Measurements from ENCODE around the gene GABRG3. TPM values are rescaled to one million over a fixed set of nuclear protein-coding genes. Genes with fewer than 3 reads are reported as not detected.

GABRG3 gene
- total RNA-seq, 1 donor from 2014 or later = 0.54 TPM

DNA sequence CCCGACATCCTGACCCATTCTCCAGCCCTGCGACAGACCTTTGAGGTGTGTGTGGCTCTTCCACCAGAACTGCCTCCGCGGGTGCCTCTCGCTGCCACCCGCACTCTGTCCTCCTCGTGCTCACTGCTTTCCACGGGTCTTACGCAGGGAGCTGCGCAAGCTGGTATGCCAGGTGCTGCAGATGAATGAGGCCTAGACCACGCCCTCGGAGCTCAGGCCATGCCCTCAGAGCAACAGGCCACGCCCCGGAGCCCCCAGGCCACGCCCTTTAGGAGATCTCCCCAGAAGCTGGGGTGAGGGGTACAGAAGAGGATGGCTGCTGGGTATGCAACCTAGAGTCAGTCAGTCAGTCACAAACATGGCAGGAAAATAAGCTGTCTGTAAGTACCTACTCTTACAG lies 300.3 kb downstream of the GABRG3 start:
- H3K4me2 ChIP-seq (ENCODE audit: low read length) = no peak overlapping the region

DNA sequence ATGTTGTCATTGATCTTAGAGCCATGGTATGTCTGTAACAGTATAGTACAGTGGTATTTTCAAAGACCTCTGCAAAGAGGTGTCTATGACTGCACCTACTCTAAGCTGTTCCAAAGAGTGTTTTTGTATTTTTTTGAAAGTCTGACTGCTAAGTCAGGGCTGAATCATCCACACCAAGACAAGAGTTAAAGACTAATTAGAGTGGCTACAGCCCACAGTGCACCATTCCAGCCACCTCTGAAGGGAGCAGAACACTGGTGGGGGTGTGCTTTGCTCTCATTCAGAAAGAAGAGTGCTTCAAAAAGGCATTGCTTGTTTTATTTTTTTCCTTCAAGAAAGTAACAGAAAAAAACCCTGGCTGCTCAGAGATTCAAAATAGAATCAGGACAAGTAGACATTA lies 301.4 kb downstream of the GABRG3 start:
- no peaks in the 10 kb centered on the region for H3K9me3 ChIP-seq (ENCODE audit: insufficient read depth, low read depth, low read length)
- H3K4me3 ChIP-seq (ENCODE audit: insufficient read depth, low read depth, low read length) = no peak overlapping the region
- H3K36me3 ChIP-seq (ENCODE audit: insufficient read depth, low read length) = no peaks in the 10 kb centered on the region
- no peak overlapping the region for H3K27ac ChIP-seq (ENCODE audit: low read depth, low read length)
- H3K9ac ChIP-seq (ENCODE audit: low read length) = no peak overlapping the region
- DNase-seq (ENCODE audit: low read depth) (peak; percentile 18), FAIRE-seq (no peak)
- H3K4me1 ChIP-seq (ENCODE audit: insufficient read depth, low read length) = no peaks in the 10 kb centered on the region
- no peak overlapping the region for H2AFZ ChIP-seq (ENCODE audit: low read depth, low read length)
- TF ChIP-seq, protein P1, sequence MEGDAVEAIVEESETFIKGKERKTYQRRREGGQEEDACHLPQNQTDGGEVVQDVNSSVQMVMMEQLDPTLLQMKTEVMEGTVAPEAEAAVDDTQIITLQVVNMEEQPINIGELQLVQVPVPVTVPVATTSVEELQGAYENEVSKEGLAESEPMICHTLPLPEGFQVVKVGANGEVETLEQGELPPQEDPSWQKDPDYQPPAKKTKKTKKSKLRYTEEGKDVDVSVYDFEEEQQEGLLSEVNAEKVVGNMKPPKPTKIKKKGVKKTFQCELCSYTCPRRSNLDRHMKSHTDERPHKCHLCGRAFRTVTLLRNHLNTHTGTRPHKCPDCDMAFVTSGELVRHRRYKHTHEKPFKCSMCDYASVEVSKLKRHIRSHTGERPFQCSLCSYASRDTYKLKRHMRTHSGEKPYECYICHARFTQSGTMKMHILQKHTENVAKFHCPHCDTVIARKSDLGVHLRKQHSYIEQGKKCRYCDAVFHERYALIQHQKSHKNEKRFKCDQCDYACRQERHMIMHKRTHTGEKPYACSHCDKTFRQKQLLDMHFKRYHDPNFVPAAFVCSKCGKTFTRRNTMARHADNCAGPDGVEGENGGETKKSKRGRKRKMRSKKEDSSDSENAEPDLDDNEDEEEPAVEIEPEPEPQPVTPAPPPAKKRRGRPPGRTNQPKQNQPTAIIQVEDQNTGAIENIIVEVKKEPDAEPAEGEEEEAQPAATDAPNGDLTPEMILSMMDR (IDR thresholded peaks at IDR 0.05; ENCODE audit: insufficient read depth, low read depth, low read length) = no peak
- no peak for TF ChIP-seq EZH2 (IDR thresholded peaks at IDR 0.05; ENCODE audit: insufficient read depth, low read length)
- Mint-ChIP-seq H3K4me1 (ENCODE audit: low read depth, unreplicated experiment) (peaks cover 7% of the 10 kb centered on the region), H3K27me3 (ENCODE audit: low read depth, unreplicated experiment) (no peaks in the 10 kb centered on the region), H3K4me3 (ENCODE audit: unreplicated experiment) (no peak overlapping the region), H3K9me3 (ENCODE audit: unreplicated experiment) (no peaks in the 10 kb centered on the region), H3K36me3 (ENCODE audit: low read depth, unreplicated experiment) (no peaks in the 10 kb centered on the region), H3K27ac (ENCODE audit: unreplicated experiment) (peak overlapping the region; percentile 50)
- H3K4me2 ChIP-seq (ENCODE audit: low read length) = no peak overlapping the region
- H3K27me3 ChIP-seq (ENCODE audit: insufficient read depth, low read length) = no peaks in the 10 kb centered on the region
- H4K20me1 ChIP-seq (ENCODE audit: insufficient read depth, low read length) = no peaks in the 10 kb centered on the region
- no peaks in the 10 kb centered on the region for H3K79me2 ChIP-seq (ENCODE audit: insufficient read depth, low read length)

More for the DNA sequence above, 300.3 kb downstream of the GABRG3 start:
- H3K4me1 ChIP-seq (ENCODE audit: insufficient read depth, low read length) = no peaks in the 10 kb centered on the region
- Mint-ChIP-seq H3K9me3 (ENCODE audit: unreplicated experiment) (no peaks in the 10 kb centered on the region), H3K27ac (ENCODE audit: unreplicated experiment) (no peak overlapping the region), H3K4me3 (ENCODE audit: unreplicated experiment) (no peak overlapping the region), H3K4me1 (ENCODE audit: low read depth, unreplicated experiment) (peaks cover 7% of the 10 kb centered on the region), H3K27me3 (ENCODE audit: low read depth, unreplicated experiment) (no peaks in the 10 kb centered on the region), H3K36me3 (ENCODE audit: low read depth, unreplicated experiment) (no peaks in the 10 kb centered on the region)
- no peak overlapping the region for H2AFZ ChIP-seq (ENCODE audit: low read depth, low read length)
- H3K9me3 ChIP-seq (ENCODE audit: insufficient read depth, low read depth, low read length) = no peaks in the 10 kb centered on the region
- no peak overlapping the region for H3K27ac ChIP-seq (ENCODE audit: low read depth, low read length)
- FAIRE-seq (no peak), DNase-seq (ENCODE audit: low read depth) (no peak)
- no peaks in the 10 kb centered on the region for H3K36me3 ChIP-seq (ENCODE audit: insufficient read depth, low read length)
- H4K20me1 ChIP-seq (ENCODE audit: insufficient read depth, low read length) = no peaks in the 10 kb centered on the region
- H3K79me2 ChIP-seq (ENCODE audit: insufficient read depth, low read length) = no peaks in the 10 kb centered on the region
- no peak for TF ChIP-seq EZH2 (IDR thresholded peaks at IDR 0.05; ENCODE audit: insufficient read depth, low read length)
- TF ChIP-seq, protein P1 (IDR thresholded peaks at IDR 0.05; ENCODE audit: insufficient read depth, low read depth, low read length) = no peak
- no peaks in the 10 kb centered on the region for H3K27me3 ChIP-seq (ENCODE audit: insufficient read depth, low read length)
- H3K9ac ChIP-seq (ENCODE audit: low read length) = no peak overlapping the region
- no peak overlapping the region for H3K4me3 ChIP-seq (ENCODE audit: insufficient read depth, low read depth, low read length)

DNA sequence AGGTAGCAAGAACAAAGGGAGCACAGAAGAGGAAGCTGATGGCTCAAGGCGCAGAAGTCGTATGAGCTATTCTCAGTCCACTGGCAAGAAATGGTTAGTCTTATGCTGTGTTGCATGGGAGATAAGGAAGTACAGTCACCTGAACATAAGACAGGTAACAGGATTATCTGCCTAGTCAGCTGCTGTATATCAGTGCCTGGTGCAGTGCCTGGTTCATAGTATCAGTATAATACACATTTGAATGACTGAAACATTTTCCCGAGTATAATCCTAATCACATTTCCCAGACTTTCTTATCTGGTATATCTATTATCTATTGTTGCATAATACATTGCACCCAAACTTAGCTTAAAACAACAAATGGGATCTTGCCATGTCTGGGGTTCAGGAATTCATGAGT lies 302.5 kb downstream of the GABRG3 start:
- Mint-ChIP-seq H3K27ac (ENCODE audit: unreplicated experiment) (no peak overlapping the region), H3K4me1 (ENCODE audit: low read depth, unreplicated experiment) (peaks cover 7% of the 10 kb centered on the region), H3K36me3 (ENCODE audit: low read depth, unreplicated experiment) (no peaks in the 10 kb centered on the region), H3K9me3 (ENCODE audit: unreplicated experiment) (no peaks in the 10 kb centered on the region), H3K4me3 (ENCODE audit: unreplicated experiment) (no peak overlapping the region), H3K27me3 (ENCODE audit: low read depth, unreplicated experiment) (no peaks in the 10 kb centered on the region)
- no peak for TF ChIP-seq EZH2 (IDR thresholded peaks at IDR 0.05; ENCODE audit: insufficient read depth, low read length)
- TF ChIP-seq, protein P1 (IDR thresholded peaks at IDR 0.05; ENCODE audit: insufficient read depth, low read depth, low read length) = no peak
- Histone ChIP-seq H3K4me1 (ENCODE audit: insufficient read depth, low read length) (no peaks in the 10 kb centered on the region), H4K20me1 (ENCODE audit: insufficient read depth, low read length) (no peaks in the 10 kb centered on the region), H3K9me3 (ENCODE audit: insufficient read depth, low read depth, low read length) (no peaks in the 10 kb centered on the region), H3K4me3 (ENCODE audit: insufficient read depth, low read depth, low read length) (no peak overlapping the region), H3K4me2 (ENCODE audit: low read length) (no peak overlapping the region), H3K36me3 (ENCODE audit: insufficient read depth, low read length) (no peaks in the 10 kb centered on the region), H3K27me3 (ENCODE audit: insufficient read depth, low read length) (no peaks in the 10 kb centered on the region), H3K27ac (ENCODE audit: low read depth, low read length) (no peak overlapping the region), H2AFZ (ENCODE audit: low read depth, low read length) (no peak overlapping the region), H3K9ac (ENCODE audit: low read length) (no peak overlapping the region), H3K79me2 (ENCODE audit: insufficient read depth, low read length) (no peaks in the 10 kb centered on the region)
- DNase-seq (ENCODE audit: low read depth) = no peak
- FAIRE-seq = no peak

Measured in astrocyte (in vitro differentiated cells and primary cell).